GM21786 (cell line): ENCODE data around the gene SERPINE3.
A peak's percentile ranks its signal among the peaks of the same experiment; 100 is the strongest.

Experiments used
- ATAC-seq: cut with Tn5 transposase; IDR thresholded peaks from one replicate; pipeline ENCODE4 v1.9.1; 2021; ENCODE audit not compliant: unreplicated experiment

SERPINE3 gene

DNA sequence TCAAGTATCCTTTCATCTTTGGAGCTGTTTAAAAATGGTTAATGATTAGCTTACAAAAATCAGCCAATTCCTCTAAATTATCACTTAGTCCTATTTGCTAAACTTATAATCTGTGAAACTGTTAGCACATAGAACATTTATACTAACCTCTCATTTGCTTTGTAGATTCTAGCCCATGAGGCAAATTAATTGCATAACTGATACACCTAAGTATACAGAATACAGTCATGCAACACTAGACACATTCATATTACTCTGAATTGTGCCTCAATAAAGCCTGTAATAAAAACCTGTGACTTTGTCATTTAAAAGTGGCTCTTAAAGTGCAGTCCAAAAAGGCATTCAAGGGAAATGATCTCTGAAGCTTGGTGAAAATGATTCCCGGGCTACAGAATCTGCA, 21.0 kb downstream of the SERPINE3 start:
- ATAC-seq: no peak

DNA sequence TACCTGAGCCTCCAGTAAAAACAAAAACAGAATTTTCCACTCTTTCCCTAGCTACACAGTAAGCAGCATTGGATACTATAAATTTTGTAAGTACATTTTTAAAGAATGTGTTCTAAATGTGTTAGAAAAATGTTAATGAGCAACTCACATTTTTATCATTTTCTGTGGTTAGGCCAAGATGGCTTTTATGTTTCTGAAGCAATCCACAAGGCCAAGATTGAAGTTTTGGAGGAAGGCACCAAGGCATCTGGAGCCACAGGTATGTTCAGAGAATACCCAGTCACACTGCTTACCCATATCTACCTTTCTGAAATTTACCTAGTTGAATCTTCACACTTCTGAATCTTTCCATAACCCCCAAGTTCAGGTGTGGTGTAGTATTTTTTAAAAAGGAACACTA, 21.6 kb downstream of the SERPINE3 start:
- ATAC-seq: no peak

DNA sequence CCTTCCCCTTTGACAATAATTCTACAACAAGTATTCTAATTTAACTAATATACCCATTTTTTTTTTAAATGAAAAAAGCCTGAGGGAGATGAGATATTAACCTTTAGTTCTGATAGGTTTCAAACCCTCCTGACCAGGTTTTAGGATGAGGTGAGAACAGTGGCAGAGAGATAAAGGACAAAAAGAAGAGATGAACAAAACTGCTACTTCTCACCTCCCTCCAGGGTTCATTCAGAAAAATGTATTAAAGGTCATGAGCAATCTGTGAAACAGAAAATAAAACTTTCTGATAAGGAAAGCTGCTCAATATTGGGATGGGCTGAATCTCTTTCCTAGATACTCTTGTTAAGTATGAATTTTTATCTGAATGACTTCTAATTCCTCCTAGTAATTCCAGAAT, 24.1 kb downstream of the SERPINE3 start:
- no peak for ATAC-seq

DNA sequence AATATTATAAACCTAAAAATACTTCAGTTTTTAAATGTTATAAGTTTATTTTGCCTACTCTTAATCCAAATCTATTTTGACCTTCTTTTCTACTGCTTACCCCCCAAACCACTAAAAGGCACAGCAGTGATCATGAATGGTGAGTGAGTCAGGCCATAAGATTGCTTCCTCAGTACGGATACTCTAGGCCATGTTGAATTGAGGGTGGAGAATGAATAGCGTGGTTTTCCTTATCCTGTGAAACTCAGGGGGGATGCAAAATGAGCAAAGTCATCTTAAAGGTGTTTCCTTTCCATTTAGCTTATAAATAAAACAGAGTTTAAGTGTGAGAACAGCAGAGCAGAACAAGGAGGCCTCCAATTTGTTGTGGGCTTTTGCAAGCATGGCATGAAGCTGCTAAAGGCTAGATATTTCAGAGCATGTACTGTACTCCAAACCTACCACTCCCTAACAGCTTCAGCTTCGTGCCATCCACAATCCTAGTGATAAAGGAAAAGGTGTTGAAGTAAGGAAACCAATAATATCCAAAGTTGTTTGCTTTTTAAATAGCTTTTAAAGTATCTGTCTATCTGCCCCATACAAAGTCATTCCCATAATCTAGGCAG, 25.0 kb downstream of the SERPINE3 start:
- ATAC-seq: no peak

DNA sequence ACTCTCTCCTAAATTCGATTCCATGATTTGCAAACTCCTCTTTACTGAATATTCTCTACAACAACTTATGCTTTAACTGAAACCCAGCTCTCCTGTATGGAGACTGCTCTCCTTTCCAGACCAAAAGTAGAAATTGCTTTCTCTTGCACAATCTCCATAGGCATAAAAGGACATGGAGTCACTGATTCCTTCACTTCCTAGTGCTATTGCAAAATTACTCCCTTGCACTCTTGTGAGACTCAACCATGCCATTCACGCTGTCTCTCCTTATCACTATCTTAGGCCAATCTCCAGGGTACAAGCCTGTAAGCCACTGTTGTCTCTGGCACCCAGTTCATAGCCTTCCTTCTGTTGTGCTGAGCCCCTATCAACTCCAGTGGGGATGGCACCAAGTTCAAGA, 30.6 kb downstream of the SERPINE3 start:
- ATAC-seq: no peak

DNA sequence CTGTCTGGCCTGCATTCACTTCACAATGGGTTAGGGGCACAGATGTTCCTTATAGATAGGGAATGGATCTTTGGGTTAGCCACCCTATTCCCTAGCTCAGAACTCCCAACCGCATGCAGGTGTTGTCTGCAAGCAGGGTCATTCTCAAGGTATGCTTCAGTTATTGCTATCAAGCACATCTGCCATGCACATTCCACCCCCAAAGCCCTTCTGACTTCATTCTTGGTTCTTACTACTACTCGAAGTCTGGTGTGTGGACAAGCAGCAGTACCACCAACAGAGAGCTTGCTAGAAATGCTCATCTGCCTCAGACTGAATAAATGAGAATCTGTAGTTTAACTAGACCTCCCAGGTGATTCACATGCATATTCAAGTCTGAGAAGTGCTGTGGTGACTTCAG, 31.3 kb downstream of the SERPINE3 start:
- no peak for ATAC-seq

DNA sequence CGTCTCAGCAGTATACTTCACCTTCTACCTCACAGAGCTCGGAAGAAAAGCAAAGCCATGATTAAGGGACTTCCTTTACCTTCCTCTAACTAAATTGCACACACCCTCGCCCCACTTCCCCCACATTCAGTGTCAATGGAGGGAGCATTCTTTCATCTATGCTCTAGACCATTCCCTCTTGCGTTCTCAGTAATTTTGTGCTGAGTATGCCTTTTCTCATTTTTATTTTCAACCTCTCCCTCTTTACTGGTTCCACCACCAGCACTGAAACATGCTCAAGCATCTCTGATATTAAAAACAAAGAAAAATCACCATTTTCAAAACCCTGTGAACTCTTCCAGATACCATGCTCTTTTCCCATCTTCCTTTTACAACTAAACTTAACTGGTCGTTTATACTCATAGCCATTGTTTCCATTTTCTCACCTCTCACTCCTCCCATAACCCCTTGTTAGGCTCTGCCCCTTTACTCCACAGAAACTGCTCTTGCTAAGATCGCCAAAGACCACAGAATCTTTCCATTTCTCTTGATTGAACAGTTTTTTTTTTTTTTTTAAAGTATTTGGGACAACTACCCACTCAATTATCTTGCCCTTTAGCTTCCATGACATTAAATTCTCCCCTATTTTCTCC, 32.4 kb downstream of the SERPINE3 start:
- no peak for ATAC-seq

DNA sequence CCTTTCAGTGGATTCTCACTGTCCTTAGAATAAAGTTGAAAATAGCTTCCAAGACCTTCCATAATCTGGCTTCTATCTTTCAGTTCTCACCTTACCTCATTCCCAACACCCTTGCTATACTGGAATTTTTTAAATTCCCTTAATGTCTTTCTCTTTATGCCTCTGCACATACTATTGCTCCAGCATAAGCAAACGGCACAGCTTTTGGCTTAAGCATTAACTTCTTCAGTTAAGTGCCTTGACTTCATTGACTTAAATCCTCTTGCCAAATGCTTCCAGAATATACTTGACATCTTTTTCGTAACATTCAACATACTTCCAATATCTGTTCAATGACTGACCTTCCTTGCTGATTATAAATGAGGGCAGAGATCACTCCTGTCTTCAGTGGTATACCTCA, 34.0 kb downstream of the SERPINE3 start:
- no peak for ATAC-seq

DNA sequence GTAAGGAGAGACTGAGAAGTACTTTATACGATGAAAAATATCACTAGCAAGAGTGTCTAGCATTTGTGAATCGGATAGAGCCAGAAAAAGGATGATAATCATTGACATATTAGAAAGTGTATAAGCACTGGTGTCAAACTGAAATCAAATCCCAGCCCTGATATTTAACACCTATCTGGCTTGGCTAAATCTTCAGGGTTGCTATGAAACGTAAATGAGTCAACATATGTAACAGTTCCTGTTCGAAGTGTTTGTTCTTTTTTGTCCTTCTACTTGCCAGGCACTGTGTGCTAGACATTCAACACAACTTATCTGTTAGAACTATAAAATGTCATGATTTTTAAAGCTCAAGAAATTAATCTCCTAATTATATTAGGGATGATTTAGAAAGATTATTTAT, 40.8 kb downstream of the SERPINE3 start:
- no peak for ATAC-seq

DNA sequence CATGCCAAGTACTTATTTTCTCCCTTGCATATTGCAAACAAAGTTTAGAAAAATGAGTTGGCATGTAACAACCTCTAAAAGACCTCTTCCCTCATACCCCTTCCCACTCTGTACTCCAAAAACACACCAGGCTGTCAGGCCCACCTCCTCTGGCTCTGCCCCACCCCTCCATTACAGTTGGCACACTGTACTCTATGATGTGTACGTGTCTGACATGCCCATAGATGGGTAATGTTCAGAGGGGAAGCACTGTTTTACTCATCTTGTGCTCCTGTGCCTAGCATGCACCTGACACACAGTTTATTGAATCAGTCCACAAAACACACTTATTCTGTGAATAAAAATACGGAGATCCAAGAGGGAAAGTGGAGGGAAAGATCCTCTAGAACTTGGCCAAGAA, 45.6 kb downstream of the SERPINE3 start:
- no peak for ATAC-seq

DNA sequence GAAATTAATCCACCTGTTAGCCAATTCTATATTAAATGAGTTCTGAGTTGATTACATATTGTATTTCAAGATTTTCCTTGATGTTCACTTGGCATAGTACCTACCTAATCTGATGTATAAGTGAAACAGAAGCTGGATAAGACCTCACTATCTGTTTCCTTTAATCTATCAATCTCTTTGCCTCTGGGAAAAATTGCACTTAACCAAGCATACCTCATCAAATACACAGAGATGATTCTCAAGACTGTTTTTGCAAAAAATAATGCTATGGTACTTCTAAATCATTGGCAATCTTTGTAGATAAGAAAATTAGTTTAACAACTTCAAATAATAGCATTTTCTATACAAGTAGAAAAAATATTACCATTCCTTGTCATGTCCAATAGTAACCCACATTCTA, 55.2 kb downstream of the SERPINE3 start:
- no peak for ATAC-seq

DNA sequence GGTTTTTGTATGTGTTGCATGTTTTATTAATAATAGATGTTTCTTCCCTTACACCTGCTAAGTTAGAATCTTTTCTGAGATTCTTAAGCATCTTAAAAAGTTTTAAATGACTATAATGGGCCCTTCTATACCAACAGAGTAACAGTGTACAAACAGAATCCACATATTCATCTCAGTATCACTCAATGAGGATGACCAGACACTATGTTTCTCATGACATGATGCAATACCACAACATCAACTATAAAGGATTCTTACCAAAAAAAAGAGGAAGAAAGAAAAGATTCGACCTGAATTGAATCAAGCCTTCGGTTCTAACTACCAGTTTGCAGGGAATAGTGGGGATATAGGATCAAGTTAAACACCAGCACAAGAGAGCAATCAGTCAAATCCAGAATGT, 56.9 kb downstream of the SERPINE3 start:
- ATAC-seq: peak; percentile 77

DNA sequence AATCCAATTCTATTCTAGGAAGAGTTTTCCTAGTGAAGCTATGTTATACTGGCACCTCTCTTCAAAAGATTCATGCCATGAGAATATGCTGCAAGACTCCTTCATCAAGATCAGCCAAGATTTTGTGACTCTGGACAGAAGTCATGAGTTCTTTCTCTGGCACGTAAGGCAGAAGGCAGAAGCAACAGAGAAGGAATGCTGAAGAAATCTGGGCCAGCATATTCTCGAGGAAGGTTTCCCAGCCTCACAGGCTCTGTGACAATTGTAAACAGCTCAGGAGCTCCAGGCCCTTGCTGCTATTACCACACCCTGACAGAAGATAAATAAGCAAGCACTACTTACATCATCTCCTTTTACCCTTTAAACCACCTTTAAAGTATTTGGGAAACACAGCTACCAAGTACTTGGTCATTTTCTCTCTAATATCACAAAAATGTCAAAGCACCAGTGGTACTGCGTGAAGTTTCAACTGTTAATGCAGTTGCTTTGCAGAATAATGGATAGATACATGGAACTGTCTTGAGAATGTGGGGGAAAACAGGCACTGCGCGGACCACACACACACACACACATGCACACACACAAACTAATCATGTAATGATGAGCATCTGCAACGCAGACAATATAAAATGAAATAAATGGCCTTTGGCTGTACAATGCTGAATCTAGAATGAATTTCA, 57.9 kb downstream of the SERPINE3 start:
- no peak for ATAC-seq

DNA sequence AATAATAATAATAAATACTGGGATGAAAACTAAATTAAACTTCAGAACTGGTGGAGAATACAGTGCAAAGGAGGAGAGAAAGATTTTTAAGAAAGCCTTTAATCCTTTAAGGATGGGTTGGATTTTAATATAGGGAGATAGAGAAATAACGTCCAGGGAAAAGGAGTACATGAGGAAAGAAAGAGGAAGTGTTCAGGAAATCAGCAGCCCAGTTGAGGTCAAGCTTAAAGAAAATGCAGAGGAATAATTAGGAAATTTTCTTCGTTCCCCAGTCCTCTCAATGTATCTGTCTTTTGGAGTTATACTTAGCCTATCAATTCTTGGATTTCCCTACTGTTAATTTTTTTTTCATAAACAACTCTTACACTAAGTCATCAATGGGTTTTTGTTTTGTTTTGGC, 65.7 kb downstream of the SERPINE3 start:
- no peak for ATAC-seq

DNA sequence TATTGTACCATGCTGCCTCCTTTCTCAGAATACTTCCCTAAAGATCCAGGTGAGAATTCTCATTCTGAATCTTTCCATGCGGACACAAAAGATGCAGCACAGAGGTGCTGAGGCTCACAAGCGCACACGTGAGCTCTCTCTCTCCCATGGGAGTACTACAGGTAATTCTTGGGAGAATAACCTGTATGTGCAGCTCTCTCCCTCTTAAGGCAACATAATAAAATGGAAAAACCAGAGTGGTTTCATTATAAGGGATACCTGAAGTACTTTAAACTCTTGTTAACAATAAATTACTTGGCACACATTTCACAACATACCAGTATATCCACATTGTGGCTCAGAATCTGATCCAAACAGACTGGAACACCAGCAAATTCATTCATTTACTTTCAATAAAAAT, 72.9 kb downstream of the SERPINE3 start:
- ATAC-seq: no peak
